SK-N-SH treated with all-trans-retinoic acid at 6 μM for 48 hours (cell line): ENCODE results near the gene NEGR1.

Experiments used
- ATAC-seq: fragments of 200-7000 bp; cut with Tn5 transposase; 3 replicates; pipeline ENCODE4 v1.9.1; 2020; ENCODE audit warnings: mild to moderate bottlenecking, moderate library complexity
- ARNTL ChIP-seq: fragments of 450-650 bp; formaldehyde crosslinking; IDR thresholded peaks from 2 replicates; pipeline ENCODE4 v1.5.0; 2020; ENCODE audit warnings: low read depth, mild to moderate bottlenecking, moderate library complexity, borderline replicate concordance
- BACH2 ChIP-seq: fragments of 250-450 bp; sonication (Bioruptor Pico); IDR thresholded peaks from 2 replicates; pipeline ENCODE4 v1.9.0; 2021; ENCODE audit warnings: mild to moderate bottlenecking, borderline replicate concordance
- CSDC2 ChIP-seq: fragments of 250-450 bp; sonication (Bioruptor Pico); IDR thresholded peaks from 2 replicates; pipeline ENCODE4 v1.5.0; 2020; ENCODE audit warnings: mild to moderate bottlenecking, moderate library complexity
- ESRRG ChIP-seq: fragments of 250-450 bp; sonication (Bioruptor Pico); IDR thresholded peaks from 2 replicates; pipeline ENCODE4 v1.6.1; 2021; ENCODE audit warnings: mild to moderate bottlenecking
- ISL1 ChIP-seq: fragments of 250-450 bp; sonication (Bioruptor Pico); IDR thresholded peaks from 2 replicates; pipeline ENCODE4 v2.1.2; 2022; ENCODE audit warnings: mild to moderate bottlenecking, moderate library complexity
- OSR1 ChIP-seq: fragments of 250-450 bp; sonication (Bioruptor Pico); IDR thresholded peaks from 2 replicates; pipeline ENCODE4 v1.8.0; 2022; ENCODE audit warnings: moderate library complexity, mild to moderate bottlenecking, inconsistent platforms
- PPARA ChIP-seq: fragments of 250-450 bp; sonication (Bioruptor Pico); IDR thresholded peaks from 2 replicates; pipeline ENCODE4 v1.5.0; 2020; ENCODE audit warnings: mild to moderate bottlenecking, borderline replicate concordance
- SNAI2 ChIP-seq: fragments of 250-450 bp; sonication (Bioruptor Pico); IDR thresholded peaks from 2 replicates; pipeline ENCODE4 v1.5.0; 2020; ENCODE audit warnings: mild to moderate bottlenecking, moderate library complexity
- TCF4 ChIP-seq: fragments of 250-450 bp; sonication (Bioruptor Pico); IDR thresholded peaks from 2 replicates; pipeline ENCODE4 v1.8.0; 2021; ENCODE audit warnings: mild to moderate bottlenecking, moderate library complexity, borderline replicate concordance
- TOX ChIP-seq: fragments of 250-450 bp; sonication (Bioruptor Pico); IDR thresholded peaks from 2 replicates; pipeline ENCODE4 v1.8.0; 2021; ENCODE audit warnings: mild to moderate bottlenecking, moderate library complexity, borderline replicate concordance
- ZC3H10 ChIP-seq: fragments of 250-450 bp; sonication (Bioruptor Pico); IDR thresholded peaks from 2 replicates; pipeline ENCODE4 v1.5.1; 2021; ENCODE audit warnings: mild to moderate bottlenecking, moderate library complexity
- ZFP3 ChIP-seq: fragments of 250-450 bp; sonication (Bioruptor Pico); IDR thresholded peaks from 2 replicates; pipeline ENCODE4 v1.5.0; 2020; ENCODE audit warnings: mild to moderate bottlenecking, moderate library complexity
- ZFP30 ChIP-seq: fragments of 450-650 bp; formaldehyde crosslinking; IDR thresholded peaks from 2 replicates; pipeline ENCODE4 v1.5.0; 2022; ENCODE audit warnings: mild to moderate bottlenecking, moderate library complexity
- ZNF565 ChIP-seq: fragments of 450-650 bp; formaldehyde crosslinking; conservative IDR thresholded peaks from 2 replicates; pipeline ENCODE4 v1.5.0; 2020; ENCODE audit warnings: low read depth, mild to moderate bottlenecking, moderate library complexity
- ZNF70 ChIP-seq: fragments of 450-650 bp; formaldehyde crosslinking; IDR thresholded peaks from 2 replicates; pipeline ENCODE4 v1.5.0; 2020; ENCODE audit warnings: mild to moderate bottlenecking, moderate library complexity
- TF ChIP-seq, protein P1 (sequence below): fragments of 250-450 bp; sonication (Bioruptor Pico); IDR thresholded peaks from 2 replicates; pipeline ENCODE4 v1.5.1; 2020; ENCODE audit warnings: low read depth, mild to moderate bottlenecking, moderate library complexity
- TF ChIP-seq, protein P2 (sequence below): fragments of 250-450 bp; sonication (Bioruptor Pico); IDR thresholded peaks from 2 replicates; pipeline ENCODE4 v1.8.0; 2020; ENCODE audit warnings: mild to moderate bottlenecking, moderate library complexity, borderline replicate concordance
- TF ChIP-seq, protein P3 (sequence below): fragments of 250-450 bp; sonication (Bioruptor Pico); IDR thresholded peaks from 2 replicates; pipeline ENCODE4 v1.5.0; 2020; ENCODE audit warnings: mild to moderate bottlenecking, moderate library complexity
- TF ChIP-seq, protein P4 (sequence below): fragments of 250-450 bp; sonication (Bioruptor Pico); IDR thresholded peaks from 2 replicates; pipeline ENCODE4 v1.5.1; 2021; ENCODE audit warnings: mild to moderate bottlenecking, moderate library complexity

Gene NEGR1

GRCh38 chr1:71774705-71775104 is 507.6 kb downstream of the NEGR1 start:
- ATAC-seq = no peak
- TF ChIP-seq, protein P1, sequence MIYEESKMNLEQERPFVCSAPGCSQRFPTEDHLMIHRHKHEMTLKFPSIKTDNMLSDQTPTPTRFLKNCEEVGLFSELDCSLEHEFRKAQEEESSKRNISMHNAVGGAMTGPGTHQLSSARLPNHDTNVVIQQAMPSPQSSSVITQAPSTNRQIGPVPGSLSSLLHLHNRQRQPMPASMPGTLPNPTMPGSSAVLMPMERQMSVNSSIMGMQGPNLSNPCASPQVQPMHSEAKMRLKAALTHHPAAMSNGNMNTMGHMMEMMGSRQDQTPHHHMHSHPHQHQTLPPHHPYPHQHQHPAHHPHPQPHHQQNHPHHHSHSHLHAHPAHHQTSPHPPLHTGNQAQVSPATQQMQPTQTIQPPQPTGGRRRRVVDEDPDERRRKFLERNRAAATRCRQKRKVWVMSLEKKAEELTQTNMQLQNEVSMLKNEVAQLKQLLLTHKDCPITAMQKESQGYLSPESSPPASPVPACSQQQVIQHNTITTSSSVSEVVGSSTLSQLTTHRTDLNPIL (CRISPR knock-in tag) = no peak

- TF ChIP-seq, protein P2, sequence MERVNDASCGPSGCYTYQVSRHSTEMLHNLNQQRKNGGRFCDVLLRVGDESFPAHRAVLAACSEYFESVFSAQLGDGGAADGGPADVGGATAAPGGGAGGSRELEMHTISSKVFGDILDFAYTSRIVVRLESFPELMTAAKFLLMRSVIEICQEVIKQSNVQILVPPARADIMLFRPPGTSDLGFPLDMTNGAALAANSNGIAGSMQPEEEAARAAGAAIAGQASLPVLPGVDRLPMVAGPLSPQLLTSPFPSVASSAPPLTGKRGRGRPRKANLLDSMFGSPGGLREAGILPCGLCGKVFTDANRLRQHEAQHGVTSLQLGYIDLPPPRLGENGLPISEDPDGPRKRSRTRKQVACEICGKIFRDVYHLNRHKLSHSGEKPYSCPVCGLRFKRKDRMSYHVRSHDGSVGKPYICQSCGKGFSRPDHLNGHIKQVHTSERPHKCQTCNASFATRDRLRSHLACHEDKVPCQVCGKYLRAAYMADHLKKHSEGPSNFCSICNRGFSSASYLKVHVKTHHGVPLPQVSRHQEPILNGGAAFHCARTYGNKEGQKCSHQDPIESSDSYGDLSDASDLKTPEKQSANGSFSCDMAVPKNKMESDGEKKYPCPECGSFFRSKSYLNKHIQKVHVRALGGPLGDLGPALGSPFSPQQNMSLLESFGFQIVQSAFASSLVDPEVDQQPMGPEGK = no peak
- TF ChIP-seq ZFP3 (CRISPR knock-in tag) (no peak), SNAI2 (CRISPR knock-in tag) (no peak), TCF4 (CRISPR knock-in tag) (no peak), ZNF565 (CRISPR knock-in tag) (no peak), ESRRG (CRISPR knock-in tag) (no peak), CSDC2 (CRISPR knock-in tag) (no peak)
- TF ChIP-seq, protein P3, sequence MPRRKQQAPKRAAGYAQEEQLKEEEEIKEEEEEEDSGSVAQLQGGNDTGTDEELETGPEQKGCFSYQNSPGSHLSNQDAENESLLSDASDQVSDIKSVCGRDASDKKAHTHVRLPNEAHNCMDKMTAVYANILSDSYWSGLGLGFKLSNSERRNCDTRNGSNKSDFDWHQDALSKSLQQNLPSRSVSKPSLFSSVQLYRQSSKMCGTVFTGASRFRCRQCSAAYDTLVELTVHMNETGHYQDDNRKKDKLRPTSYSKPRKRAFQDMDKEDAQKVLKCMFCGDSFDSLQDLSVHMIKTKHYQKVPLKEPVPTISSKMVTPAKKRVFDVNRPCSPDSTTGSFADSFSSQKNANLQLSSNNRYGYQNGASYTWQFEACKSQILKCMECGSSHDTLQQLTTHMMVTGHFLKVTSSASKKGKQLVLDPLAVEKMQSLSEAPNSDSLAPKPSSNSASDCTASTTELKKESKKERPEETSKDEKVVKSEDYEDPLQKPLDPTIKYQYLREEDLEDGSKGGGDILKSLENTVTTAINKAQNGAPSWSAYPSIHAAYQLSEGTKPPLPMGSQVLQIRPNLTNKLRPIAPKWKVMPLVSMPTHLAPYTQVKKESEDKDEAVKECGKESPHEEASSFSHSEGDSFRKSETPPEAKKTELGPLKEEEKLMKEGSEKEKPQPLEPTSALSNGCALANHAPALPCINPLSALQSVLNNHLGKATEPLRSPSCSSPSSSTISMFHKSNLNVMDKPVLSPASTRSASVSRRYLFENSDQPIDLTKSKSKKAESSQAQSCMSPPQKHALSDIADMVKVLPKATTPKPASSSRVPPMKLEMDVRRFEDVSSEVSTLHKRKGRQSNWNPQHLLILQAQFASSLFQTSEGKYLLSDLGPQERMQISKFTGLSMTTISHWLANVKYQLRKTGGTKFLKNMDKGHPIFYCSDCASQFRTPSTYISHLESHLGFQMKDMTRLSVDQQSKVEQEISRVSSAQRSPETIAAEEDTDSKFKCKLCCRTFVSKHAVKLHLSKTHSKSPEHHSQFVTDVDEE = no peak
- no peak for ATAC-seq
Measured at GRCh38 chr1:71770121-71770520, 512.2 kb downstream of the NEGR1 start.

- ATAC-seq = no peak
- no peak for TF ChIP-seq ARNTL (CRISPR knock-in tag)
- no peak for TF ChIP-seq CSDC2 (CRISPR knock-in tag)
- TF ChIP-seq ISL1 (CRISPR knock-in tag) = no peak
- no peak for TF ChIP-seq BACH2 (CRISPR knock-in tag)
- no peak for TF ChIP-seq ZFP3 (CRISPR knock-in tag)
- TF ChIP-seq, protein P3 = no peak
- TF ChIP-seq PPARA = no peak
- no peak for TF ChIP-seq ZNF70 (CRISPR knock-in tag)
- TF ChIP-seq ZFP30 (CRISPR knock-in tag) = no peak
- TF ChIP-seq, protein P1 (CRISPR knock-in tag) = no peak
- no peak for TF ChIP-seq ZC3H10 (CRISPR knock-in tag)
- TF ChIP-seq TOX (CRISPR knock-in tag) = no peak
- TF ChIP-seq TCF4 (CRISPR knock-in tag) = no peak
- TF ChIP-seq OSR1 (CRISPR knock-in tag) = no peak
- TF ChIP-seq, protein P4, sequence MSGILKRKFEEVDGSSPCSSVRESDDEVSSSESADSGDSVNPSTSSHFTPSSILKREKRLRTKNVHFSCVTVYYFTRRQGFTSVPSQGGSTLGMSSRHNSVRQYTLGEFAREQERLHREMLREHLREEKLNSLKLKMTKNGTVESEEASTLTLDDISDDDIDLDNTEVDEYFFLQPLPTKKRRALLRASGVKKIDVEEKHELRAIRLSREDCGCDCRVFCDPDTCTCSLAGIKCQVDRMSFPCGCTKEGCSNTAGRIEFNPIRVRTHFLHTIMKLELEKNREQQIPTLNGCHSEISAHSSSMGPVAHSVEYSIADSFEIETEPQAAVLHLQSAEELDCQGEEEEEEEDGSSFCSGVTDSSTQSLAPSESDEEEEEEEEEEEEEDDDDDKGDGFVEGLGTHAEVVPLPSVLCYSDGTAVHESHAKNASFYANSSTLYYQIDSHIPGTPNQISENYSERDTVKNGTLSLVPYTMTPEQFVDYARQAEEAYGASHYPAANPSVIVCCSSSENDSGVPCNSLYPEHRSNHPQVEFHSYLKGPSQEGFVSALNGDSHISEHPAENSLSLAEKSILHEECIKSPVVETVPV (CRISPR knock-in tag) = no peak
- no peak for TF ChIP-seq ZNF565 (CRISPR knock-in tag)
Measured at GRCh38 chr1:71766748-71767147, 515.6 kb downstream of the NEGR1 start.
